K562 (cell line): ENCODE data around the gene TCEA3. TPM values are rescaled to one million over a fixed set of nuclear protein-coding genes. Genes with fewer than 3 reads are reported as not detected.

Experiments
- ADNP ChIP-seq: fragments of 200-800 bp; sonication (Bioruptor generic); IDR thresholded peaks from 2 replicates; pipeline ENCODE4 v1.6.1; 2016; ENCODE audit warnings: missing genetic modification characterization, missing compliant biosample characterization
- MEF2D ChIP-seq: conservative IDR thresholded peaks from 2 replicates; pipeline ENCODE4 v1.6.1; 2016; ENCODE audit warnings: low read depth, missing genetic modification characterization, missing compliant biosample characterization
- NBN ChIP-seq: fragments of 450-650 bp; IDR thresholded peaks from 2 replicates; pipeline ENCODE4 v1.6.1; 2016; ENCODE audit warnings: low read depth, mild to moderate bottlenecking
- PML ChIP-seq: IDR thresholded peaks from 2 replicates; pipeline ENCODE4 v1.6.1; 2012; ENCODE audit warnings: low read length, inconsistent platforms
- SOX6 ChIP-seq: fragments of 450-650 bp; IDR thresholded peaks from 2 replicates; pipeline ENCODE4 v1.6.1; 2014; ENCODE audit warnings: mild to moderate bottlenecking
- STAT5B ChIP-seq: fragments of 250-450 bp; sonication (Bioruptor Pico); IDR thresholded peaks from 2 replicates; pipeline ENCODE4 v1.8.0; 2021; ENCODE audit warnings: mild to moderate bottlenecking, inconsistent platforms
- ZNF766 ChIP-seq: fragments of 200-800 bp; sonication (Bioruptor generic); conservative IDR thresholded peaks from 2 replicates; pipeline ENCODE4 v1.6.1; 2016; ENCODE audit warnings: missing genetic modification characterization, missing compliant biosample characterization
- ZNF778 ChIP-seq: fragments of 450-650 bp; formaldehyde crosslinking; IDR thresholded peaks from 2 replicates; pipeline ENCODE4 v1.4.0; 2020; ENCODE audit warnings: mild to moderate bottlenecking, moderate library complexity
- polyA plus RNA-seq, 8 experiments: library from polyadenylated mRNA; depleted of rRNA in 4 of 8; stranded (reverse) in 5 of 8; unstranded in 3 of 8; fragments of >200 nt; fragmentation: Nextera tagmentation in 2 of 8; fragmentation: Illumina TruSeq in 1 of 8; extraction: Ambion mirVana in 2 of 8; extraction: Trizol in 1 of 8; gene quantifications; 2 replicates each; pipeline versions ENCODE4 v1.2.1 to v1.2.3, GENCODE V29; 2011 to 2014; ENCODE audit warnings: inconsistent platforms in 1 of 8, missing spikeins in 1 of 8
- total RNA-seq, 7 experiments: library from RNA; depleted of rRNA in 6 of 7; stranded (reverse); fragments of >200 nt in 6 of 7; fragmentation: Illumina TruSeq in 2 of 7; extraction: Trizol in 2 of 7; gene quantifications; 2 replicates each; pipeline versions ENCODE4 v1.2.1 to v1.2.3, GENCODE V29; 2011 to 2021; ENCODE audit warnings: low replicate concordance in 1 of 7
- TF ChIP-seq, protein P1 (sequence below): sonication (generic); formaldehyde crosslinking; IDR thresholded peaks from 2 replicates; pipeline ENCODE4 v1.8.0; 2022; ENCODE audit warnings: mild to moderate bottlenecking, missing genetic modification reagents
- TF ChIP-seq, protein P2 (sequence below): fragments of 250-450 bp; sonication (Bioruptor Pico); IDR thresholded peaks from 2 replicates; pipeline ENCODE4 v1.8.0; 2021; ENCODE audit warnings: mild to moderate bottlenecking, moderate library complexity
- TF ChIP-seq, protein P3 (sequence below): sonication (generic); formaldehyde crosslinking; IDR thresholded peaks from 2 replicates; pipeline ENCODE4 v1.8.1; 2023; ENCODE audit warnings: missing genetic modification reagents, mild to moderate bottlenecking, borderline replicate concordance
- TF ChIP-seq, protein P4 (sequence below): fragments of 450-650 bp; IDR thresholded peaks from 2 replicates; pipeline ENCODE4 v1.6.1; 2018; ENCODE audit not compliant: partially characterized antibody

Gene TCEA3
- total and polyA plus RNA-seq, 9 of the 15 experiments (the other 6 are each of a cell fraction or from before 2014, with no cell fraction given), result 0.03 to 0.55 (median 0.36) TPM

DNA sequence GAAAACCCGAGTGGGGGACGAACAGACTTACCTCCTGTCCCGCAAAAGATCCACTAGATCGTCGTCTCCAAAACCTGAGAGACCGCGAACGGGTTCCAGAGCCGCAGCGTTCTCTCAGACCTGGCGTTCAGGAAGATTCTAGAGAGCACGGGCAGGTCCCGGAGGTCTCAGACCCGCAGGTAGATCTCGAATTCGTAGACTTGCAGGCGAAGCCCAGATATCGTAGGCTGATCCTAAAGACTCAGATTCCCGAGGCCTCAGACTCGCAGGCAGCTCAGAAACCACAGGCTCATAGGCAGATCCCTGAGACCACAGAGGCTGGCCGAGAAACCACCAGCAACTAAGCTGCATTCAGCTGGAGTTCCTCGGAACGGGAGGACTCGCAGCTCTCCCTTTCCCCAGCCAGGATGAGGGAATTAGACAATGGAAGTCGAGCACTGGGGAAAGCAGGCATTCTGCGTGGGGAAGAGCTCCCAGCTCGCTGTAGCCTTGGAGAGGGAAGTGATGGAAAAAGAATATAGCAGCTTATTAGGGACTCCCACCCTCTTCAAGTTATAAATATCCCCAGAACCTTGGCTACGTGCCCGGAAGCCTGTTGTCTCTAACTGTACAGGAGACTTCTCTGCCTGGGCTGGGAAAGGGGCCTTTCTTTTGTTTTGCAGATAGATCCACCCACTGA, 55.1 kb downstream of the TCEA3 start, which contains the start of gene ZNF436 (continued):
- TF ChIP-seq, protein P1, sequence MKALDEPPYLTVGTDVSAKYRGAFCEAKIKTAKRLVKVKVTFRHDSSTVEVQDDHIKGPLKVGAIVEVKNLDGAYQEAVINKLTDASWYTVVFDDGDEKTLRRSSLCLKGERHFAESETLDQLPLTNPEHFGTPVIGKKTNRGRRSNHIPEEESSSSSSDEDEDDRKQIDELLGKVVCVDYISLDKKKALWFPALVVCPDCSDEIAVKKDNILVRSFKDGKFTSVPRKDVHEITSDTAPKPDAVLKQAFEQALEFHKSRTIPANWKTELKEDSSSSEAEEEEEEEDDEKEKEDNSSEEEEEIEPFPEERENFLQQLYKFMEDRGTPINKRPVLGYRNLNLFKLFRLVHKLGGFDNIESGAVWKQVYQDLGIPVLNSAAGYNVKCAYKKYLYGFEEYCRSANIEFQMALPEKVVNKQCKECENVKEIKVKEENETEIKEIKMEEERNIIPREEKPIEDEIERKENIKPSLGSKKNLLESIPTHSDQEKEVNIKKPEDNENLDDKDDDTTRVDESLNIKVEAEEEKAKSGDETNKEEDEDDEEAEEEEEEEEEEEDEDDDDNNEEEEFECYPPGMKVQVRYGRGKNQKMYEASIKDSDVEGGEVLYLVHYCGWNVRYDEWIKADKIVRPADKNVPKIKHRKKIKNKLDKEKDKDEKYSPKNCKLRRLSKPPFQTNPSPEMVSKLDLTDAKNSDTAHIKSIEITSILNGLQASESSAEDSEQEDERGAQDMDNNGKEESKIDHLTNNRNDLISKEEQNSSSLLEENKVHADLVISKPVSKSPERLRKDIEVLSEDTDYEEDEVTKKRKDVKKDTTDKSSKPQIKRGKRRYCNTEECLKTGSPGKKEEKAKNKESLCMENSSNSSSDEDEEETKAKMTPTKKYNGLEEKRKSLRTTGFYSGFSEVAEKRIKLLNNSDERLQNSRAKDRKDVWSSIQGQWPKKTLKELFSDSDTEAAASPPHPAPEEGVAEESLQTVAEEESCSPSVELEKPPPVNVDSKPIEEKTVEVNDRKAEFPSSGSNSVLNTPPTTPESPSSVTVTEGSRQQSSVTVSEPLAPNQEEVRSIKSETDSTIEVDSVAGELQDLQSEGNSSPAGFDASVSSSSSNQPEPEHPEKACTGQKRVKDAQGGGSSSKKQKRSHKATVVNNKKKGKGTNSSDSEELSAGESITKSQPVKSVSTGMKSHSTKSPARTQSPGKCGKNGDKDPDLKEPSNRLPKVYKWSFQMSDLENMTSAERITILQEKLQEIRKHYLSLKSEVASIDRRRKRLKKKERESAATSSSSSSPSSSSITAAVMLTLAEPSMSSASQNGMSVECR (CRISPR knock-in tag), result peak; percentile 34; the same call in 1 of the 2 replicates
- peak; percentile 89 for TF ChIP-seq MEF2D (tag)
- TF ChIP-seq ADNP (tag), result no peak
- no peak for TF ChIP-seq STAT5B (CRISPR knock-in tag)
- TF ChIP-seq ZNF766 (CRISPR knock-in tag), result peak; percentile 67
- TF ChIP-seq, protein P2, sequence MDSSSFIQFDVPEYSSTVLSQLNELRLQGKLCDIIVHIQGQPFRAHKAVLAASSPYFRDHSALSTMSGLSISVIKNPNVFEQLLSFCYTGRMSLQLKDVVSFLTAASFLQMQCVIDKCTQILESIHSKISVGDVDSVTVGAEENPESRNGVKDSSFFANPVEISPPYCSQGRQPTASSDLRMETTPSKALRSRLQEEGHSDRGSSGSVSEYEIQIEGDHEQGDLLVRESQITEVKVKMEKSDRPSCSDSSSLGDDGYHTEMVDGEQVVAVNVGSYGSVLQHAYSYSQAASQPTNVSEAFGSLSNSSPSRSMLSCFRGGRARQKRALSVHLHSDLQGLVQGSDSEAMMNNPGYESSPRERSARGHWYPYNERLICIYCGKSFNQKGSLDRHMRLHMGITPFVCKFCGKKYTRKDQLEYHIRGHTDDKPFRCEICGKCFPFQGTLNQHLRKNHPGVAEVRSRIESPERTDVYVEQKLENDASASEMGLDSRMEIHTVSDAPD, result no peak
- peak; percentile 16; the same call in 1 of the 2 replicates for TF ChIP-seq PML
- TF ChIP-seq, protein P3, sequence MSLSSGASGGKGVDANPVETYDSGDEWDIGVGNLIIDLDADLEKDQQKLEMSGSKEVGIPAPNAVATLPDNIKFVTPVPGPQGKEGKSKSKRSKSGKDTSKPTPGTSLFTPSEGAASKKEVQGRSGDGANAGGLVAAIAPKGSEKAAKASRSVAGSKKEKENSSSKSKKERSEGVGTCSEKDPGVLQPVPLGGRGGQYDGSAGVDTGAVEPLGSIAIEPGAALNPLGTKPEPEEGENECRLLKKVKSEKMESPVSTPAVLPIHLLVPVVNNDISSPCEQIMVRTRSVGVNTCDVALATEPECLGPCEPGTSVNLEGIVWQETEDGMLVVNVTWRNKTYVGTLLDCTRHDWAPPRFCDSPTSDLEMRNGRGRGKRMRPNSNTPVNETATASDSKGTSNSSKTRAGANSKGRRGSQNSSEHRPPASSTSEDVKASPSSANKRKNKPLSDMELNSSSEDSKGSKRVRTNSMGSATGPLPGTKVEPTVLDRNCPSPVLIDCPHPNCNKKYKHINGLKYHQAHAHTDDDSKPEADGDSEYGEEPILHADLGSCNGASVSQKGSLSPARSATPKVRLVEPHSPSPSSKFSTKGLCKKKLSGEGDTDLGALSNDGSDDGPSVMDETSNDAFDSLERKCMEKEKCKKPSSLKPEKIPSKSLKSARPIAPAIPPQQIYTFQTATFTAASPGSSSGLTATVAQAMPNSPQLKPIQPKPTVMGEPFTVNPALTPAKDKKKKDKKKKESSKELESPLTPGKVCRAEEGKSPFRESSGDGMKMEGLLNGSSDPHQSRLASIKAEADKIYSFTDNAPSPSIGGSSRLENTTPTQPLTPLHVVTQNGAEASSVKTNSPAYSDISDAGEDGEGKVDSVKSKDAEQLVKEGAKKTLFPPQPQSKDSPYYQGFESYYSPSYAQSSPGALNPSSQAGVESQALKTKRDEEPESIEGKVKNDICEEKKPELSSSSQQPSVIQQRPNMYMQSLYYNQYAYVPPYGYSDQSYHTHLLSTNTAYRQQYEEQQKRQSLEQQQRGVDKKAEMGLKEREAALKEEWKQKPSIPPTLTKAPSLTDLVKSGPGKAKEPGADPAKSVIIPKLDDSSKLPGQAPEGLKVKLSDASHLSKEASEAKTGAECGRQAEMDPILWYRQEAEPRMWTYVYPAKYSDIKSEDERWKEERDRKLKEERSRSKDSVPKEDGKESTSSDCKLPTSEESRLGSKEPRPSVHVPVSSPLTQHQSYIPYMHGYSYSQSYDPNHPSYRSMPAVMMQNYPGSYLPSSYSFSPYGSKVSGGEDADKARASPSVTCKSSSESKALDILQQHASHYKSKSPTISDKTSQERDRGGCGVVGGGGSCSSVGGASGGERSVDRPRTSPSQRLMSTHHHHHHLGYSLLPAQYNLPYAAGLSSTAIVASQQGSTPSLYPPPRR (CRISPR knock-in tag), result 0 out of 2 replicates have a peak, but pooled peaks have one; percentile 62
- TF ChIP-seq SOX6, result 0 out of 2 replicates have a peak, but pooled peaks have one; percentile 60
- no peak for TF ChIP-seq ZNF778 (CRISPR knock-in tag)
- TF ChIP-seq, protein P4, sequence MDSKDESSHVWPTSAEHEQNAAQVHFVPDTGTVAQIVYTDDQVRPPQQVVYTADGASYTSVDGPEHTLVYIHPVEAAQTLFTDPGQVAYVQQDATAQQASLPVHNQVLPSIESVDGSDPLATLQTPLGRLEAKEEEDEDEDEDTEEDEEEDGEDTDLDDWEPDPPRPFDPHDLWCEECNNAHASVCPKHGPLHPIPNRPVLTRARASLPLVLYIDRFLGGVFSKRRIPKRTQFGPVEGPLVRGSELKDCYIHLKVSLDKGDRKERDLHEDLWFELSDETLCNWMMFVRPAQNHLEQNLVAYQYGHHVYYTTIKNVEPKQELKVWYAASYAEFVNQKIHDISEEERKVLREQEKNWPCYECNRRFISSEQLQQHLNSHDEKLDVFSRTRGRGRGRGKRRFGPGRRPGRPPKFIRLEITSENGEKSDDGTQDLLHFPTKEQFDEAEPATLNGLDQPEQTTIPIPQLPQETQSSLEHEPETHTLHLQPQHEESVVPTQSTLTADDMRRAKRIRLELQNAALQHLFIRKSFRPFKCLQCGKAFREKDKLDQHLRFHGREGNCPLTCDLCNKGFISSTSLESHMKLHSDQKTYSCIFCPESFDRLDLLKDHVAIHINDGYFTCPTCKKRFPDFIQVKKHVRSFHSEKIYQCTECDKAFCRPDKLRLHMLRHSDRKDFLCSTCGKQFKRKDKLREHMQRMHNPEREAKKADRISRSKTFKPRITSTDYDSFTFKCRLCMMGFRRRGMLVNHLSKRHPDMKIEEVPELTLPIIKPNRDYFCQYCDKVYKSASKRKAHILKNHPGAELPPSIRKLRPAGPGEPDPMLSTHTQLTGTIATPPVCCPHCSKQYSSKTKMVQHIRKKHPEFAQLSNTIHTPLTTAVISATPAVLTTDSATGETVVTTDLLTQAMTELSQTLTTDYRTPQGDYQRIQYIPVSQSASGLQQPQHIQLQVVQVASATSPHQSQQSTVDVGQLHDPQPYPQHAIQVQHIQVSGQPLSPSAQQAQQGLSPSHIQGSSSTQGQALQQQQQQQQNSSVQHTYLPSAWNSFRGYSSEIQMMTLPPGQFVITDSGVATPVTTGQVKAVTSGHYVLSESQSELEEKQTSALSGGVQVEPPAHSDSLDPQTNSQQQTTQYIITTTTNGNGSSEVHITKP, result peak; percentile 70
- TF ChIP-seq NBN, result peak; percentile 25; the same call in 1 of the 2 replicates
